Natural killer cell treated with Interleukin-12 subunit alpha and Interleukin-12 subunit beta and Interleukin-15 and Interleukin-18, amount 100 ng/mL, for 72 hours (primary cell): ENCODE data around the gene NNAT. TPM values are rescaled to one million over a fixed set of nuclear protein-coding genes. Genes with fewer than 3 reads are reported as not detected.
"Not testable (repeated sequence)": the region's sequence is repeated elsewhere in the genome, so short reads cannot be mapped to it uniquely, and the experiment has no call there.

Source experiments
- ATAC-seq, 2 donors: fragments of 150-1000 bp; cut with Tn5 transposase in 1 of 2; sonication (Bioruptor Pico), chemical (Tn5 transposase) in 1 of 2; 2 replicates each; pipeline ENCODE4 v1.10.0; 2021
- DNase-seq: peaks from one replicate; pipeline ENCODE4 v3.0.0; 2022; ENCODE audit warnings: low spot score
- H3K27ac Mint-ChIP-seq, 2 donors: 1 replicate in 1 of 2; 2 replicates in 1 of 2; pipeline ENCODE4 v1.8.0; 2022; ENCODE audit warnings: mixed read lengths in 2 of 2, mild to moderate bottlenecking in 1 of 2, moderate library complexity in 1 of 2
- H3K27me3 Mint-ChIP-seq, 2 donors: 1 replicate in 1 of 2; 2 replicates in 1 of 2; pipeline ENCODE4 v1.8.0; 2022; ENCODE audit warnings: mixed read lengths in 2 of 2
- H3K36me3 Mint-ChIP-seq: one replicate; pipeline ENCODE4 v1.8.0; 2022; ENCODE audit warnings: mixed read lengths
- H3K4me1 Mint-ChIP-seq, 2 donors: 1 replicate in 1 of 2; 2 replicates in 1 of 2; pipeline ENCODE4 v1.8.0; 2022; ENCODE audit warnings: low read depth in 2 of 2, mixed read lengths in 2 of 2, mild to moderate bottlenecking in 1 of 2
- H3K4me3 Mint-ChIP-seq: one replicate; pipeline ENCODE4 v1.8.0; 2022; ENCODE audit warnings: mixed read lengths
- H3K9me3 Mint-ChIP-seq: 2 replicates; pipeline ENCODE4 v1.8.0; 2022; ENCODE audit warnings: mixed read lengths
- total RNA-seq, 2 donors: library from RNA; stranded (reverse); gene quantifications; one replicate each; pipeline ENCODE4 v1.2.3, GENCODE V29; 2022

Gene NNAT
- total RNA-seq, 2 donors from 2014 or later, result 0.53 to 0.71 TPM

GRCh38 chr20:37533154-37533715, 12.2 kb downstream of the NNAT start:
- no peak overlapping the region for H3K27ac Mint-ChIP-seq
- H3K9me3 Mint-ChIP-seq, result no peaks in the 10 kb centered on the region
- H3K36me3 Mint-ChIP-seq, result no peaks in the 10 kb centered on the region
- ATAC-seq (no peak), DNase-seq (no peak)
- peaks cover 0 to 11% of the 10 kb centered on the region in 2 donors for H3K27me3 Mint-ChIP-seq
- H3K4me1 Mint-ChIP-seq, result peaks cover 12 to 17% of the 10 kb centered on the region in 2 donors
- no peak overlapping the region for H3K4me3 Mint-ChIP-seq

GRCh38 chr20:37534401-37535157, 13.5 kb downstream of the NNAT start:
- H3K27me3 Mint-ChIP-seq, result peaks cover 12 to 13% of the 10 kb centered on the region in 2 donors
- DNase-seq (no peak), ATAC-seq (peak; percentile 84 to 90)
- H3K4me3 Mint-ChIP-seq, result no peak overlapping the region
- no peaks in the 10 kb centered on the region for H3K9me3 Mint-ChIP-seq
- H3K4me1 Mint-ChIP-seq, result peaks cover 4 to 6% of the 10 kb centered on the region in 2 donors
- peak overlapping the region in 1 of 2 donors; percentile 31 for H3K27ac Mint-ChIP-seq
- H3K36me3 Mint-ChIP-seq, result no peaks in the 10 kb centered on the region

GRCh38 chr20:37535443-37536132, 14.5 kb downstream of the NNAT start:
- Mint-ChIP-seq H3K4me1 (peaks cover 4 to 6% of the 10 kb centered on the region in 2 donors), H3K27ac (no peak overlapping the region), H3K9me3 (no peaks in the 10 kb centered on the region), H3K4me3 (no peak overlapping the region), H3K27me3 (peaks cover 15 to 17% of the 10 kb centered on the region in 2 donors), H3K36me3 (no peaks in the 10 kb centered on the region)
- ATAC-seq, result no peak
- no peak for DNase-seq

- no peak for ATAC-seq
- Mint-ChIP-seq H3K27me3 (peaks cover 17 to 18% of the 10 kb centered on the region in 2 donors), H3K9me3 (no peaks in the 10 kb centered on the region), H3K27ac (no peak overlapping the region), H3K4me1 (peaks cover 4 to 6% of the 10 kb centered on the region in 2 donors), H3K4me3 (no peak overlapping the region), H3K36me3 (no peaks in the 10 kb centered on the region)
- DNase-seq, result no peak
These were observed 16.5 kb downstream of the NNAT start for GRCh38 chr20:37537505-37537904.

- DNase-seq (no peak), ATAC-seq (no peak)
- Mint-ChIP-seq H3K4me1 (peaks cover 4 to 6% of the 10 kb centered on the region in 2 donors), H3K9me3 (no peaks in the 10 kb centered on the region), H3K27me3 (peaks cover 17 to 18% of the 10 kb centered on the region in 2 donors), H3K36me3 (no peaks in the 10 kb centered on the region), H3K4me3 (no peak overlapping the region), H3K27ac (no peak overlapping the region)
These were observed 17.0 kb downstream of the NNAT start for GRCh38 chr20:37538003-37538402.

- Mint-ChIP-seq H3K9me3 (no peaks in the 10 kb centered on the region), H3K4me1 (peaks cover 4 to 5% of the 10 kb centered on the region in 2 donors), H3K27me3 (peaks cover 17 to 18% of the 10 kb centered on the region in 2 donors), H3K4me3 (no peak overlapping the region), H3K36me3 (no peaks in the 10 kb centered on the region), H3K27ac (no peak overlapping the region)
- DNase-seq (no peak), ATAC-seq (no peak)
These were observed 18.4 kb downstream of the NNAT start for GRCh38 chr20:37539424-37539823.

- no peak overlapping the region for H3K27ac Mint-ChIP-seq
These were observed 19.0 kb downstream of the NNAT start for GRCh38 chr20:37540001-37540400.

GRCh38 chr20:37540838-37541237, 19.8 kb downstream of the NNAT start:
- not testable (repeated sequence) for H3K36me3 Mint-ChIP-seq, H3K27ac Mint-ChIP-seq, ATAC-seq, H3K9me3 Mint-ChIP-seq, H3K4me3 Mint-ChIP-seq, DNase-seq, H3K4me1 Mint-ChIP-seq
- H3K27me3 Mint-ChIP-seq, result peaks cover 18 to 23% of the 10 kb centered on the region in 2 donors

More at GRCh38 chr20:37540001-37540400, 19.0 kb downstream of the NNAT start:
- Mint-ChIP-seq H3K9me3 (no peaks in the 10 kb centered on the region), H3K4me1 (no peaks in the 10 kb centered on the region), H3K4me3 (no peak overlapping the region), H3K36me3 (no peaks in the 10 kb centered on the region), H3K27me3 (peaks cover 17 to 18% of the 10 kb centered on the region in 2 donors)
- DNase-seq (no peak), ATAC-seq (no peak)

- no peak overlapping the region for H3K4me3 Mint-ChIP-seq
- H3K27me3 Mint-ChIP-seq, result peaks cover 18 to 28% of the 10 kb centered on the region in 2 donors
- ATAC-seq (no peak), DNase-seq (no peak)
- no peaks in the 10 kb centered on the region for H3K4me1 Mint-ChIP-seq
- no peak overlapping the region for H3K27ac Mint-ChIP-seq
- no peaks in the 10 kb centered on the region for H3K9me3 Mint-ChIP-seq
- H3K36me3 Mint-ChIP-seq, result no peaks in the 10 kb centered on the region
These were observed 20.3 kb downstream of the NNAT start for GRCh38 chr20:37541326-37541725.

- H3K4me1 Mint-ChIP-seq, result no peaks in the 10 kb centered on the region
- H3K4me3 Mint-ChIP-seq, result no peak overlapping the region
- ATAC-seq (no peak), DNase-seq (no peak)
- no peaks in the 10 kb centered on the region for H3K36me3 Mint-ChIP-seq
- no peaks in the 10 kb centered on the region for H3K9me3 Mint-ChIP-seq
- H3K27ac Mint-ChIP-seq, result no peak overlapping the region
- peaks cover 13 to 28% of the 10 kb centered on the region in 2 donors for H3K27me3 Mint-ChIP-seq
These were observed 21.2 kb downstream of the NNAT start for GRCh38 chr20:37542281-37542680.

- Mint-ChIP-seq H3K27ac (no peak overlapping the region), H3K4me3 (no peak overlapping the region), H3K9me3 (no peaks in the 10 kb centered on the region), H3K4me1 (no peaks in the 10 kb centered on the region), H3K27me3 (peaks cover 7 to 22% of the 10 kb centered on the region in 2 donors), H3K36me3 (no peaks in the 10 kb centered on the region)
- no peak for ATAC-seq
- no peak for DNase-seq
These were observed 22.8 kb downstream of the NNAT start for GRCh38 chr20:37543828-37544227.

- Mint-ChIP-seq H3K4me3 (no peak overlapping the region), H3K27me3 (peaks cover 7 to 16% of the 10 kb centered on the region in 2 donors), H3K27ac (no peak overlapping the region), H3K4me1 (no peaks in the 10 kb centered on the region), H3K36me3 (no peaks in the 10 kb centered on the region), H3K9me3 (no peaks in the 10 kb centered on the region)
- peak in 1 of 2 donors; percentile 43 for ATAC-seq
- DNase-seq, result no peak
These were observed 23.3 kb downstream of the NNAT start for GRCh38 chr20:37544386-37544785.

GRCh38 chr20:37545516-37545915, 24.5 kb downstream of the NNAT start:
- no peak for ATAC-seq
- Mint-ChIP-seq H3K27me3 (peaks cover 5 to 10% of the 10 kb centered on the region in 2 donors), H3K36me3 (no peaks in the 10 kb centered on the region), H3K4me1 (no peaks in the 10 kb centered on the region), H3K9me3 (no peaks in the 10 kb centered on the region), H3K4me3 (no peak overlapping the region), H3K27ac (no peak overlapping the region)
- DNase-seq, result no peak

GRCh38 chr20:37547912-37548311, 26.9 kb downstream of the NNAT start:
- Mint-ChIP-seq H3K27ac (no peak overlapping the region), H3K9me3 (no peaks in the 10 kb centered on the region), H3K36me3 (no peaks in the 10 kb centered on the region), H3K4me3 (no peak overlapping the region), H3K4me1 (peaks cover 5 to 7% of the 10 kb centered on the region in 2 donors), H3K27me3 (peaks cover 17 to 28% of the 10 kb centered on the region in 2 donors)
- DNase-seq (no peak), ATAC-seq (no peak)
